Measurements from ENCODE around the gene ADAM12. TPM values are rescaled to one million over a fixed set of nuclear protein-coding genes. Genes with fewer than 3 reads are reported as not detected.

Gene ADAM12
- polyA plus RNA-seq, 1 donor, result 2.2 TPM

DNA sequence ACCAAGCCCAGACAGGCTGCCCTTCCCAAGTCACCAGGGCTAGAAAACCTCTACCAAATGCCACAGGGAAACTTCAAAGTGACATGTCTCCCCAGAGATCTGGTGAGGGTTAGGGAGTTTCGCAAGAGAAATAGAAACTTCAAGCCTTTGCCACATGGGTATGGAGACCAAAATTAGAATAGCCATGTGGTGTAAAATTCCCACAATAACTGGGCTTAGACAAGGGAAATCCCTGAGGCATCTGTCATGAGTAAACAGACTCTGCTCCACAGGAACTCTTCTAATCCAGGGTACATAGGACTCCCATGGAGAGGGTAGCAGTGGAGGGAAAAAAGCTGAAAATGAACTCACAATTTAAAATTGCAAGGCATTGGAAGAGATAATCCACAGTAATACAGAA is 14.3 kb downstream of the ADAM12 start:
- no peak overlapping the region for H3K4me3 ChIP-seq (ENCODE audit: low read length)
- H3K27me3 ChIP-seq (ENCODE audit: control insufficient read depth, insufficient read depth, low read length), result no peaks in the 10 kb centered on the region
- H3K9me3 ChIP-seq (ENCODE audit: control insufficient read depth, low read depth, low read length), result no peaks in the 10 kb centered on the region
- H3K4me1 ChIP-seq (ENCODE audit: control insufficient read depth, insufficient read depth, low read length), result no peaks in the 10 kb centered on the region
- no peak overlapping the region for H3K27ac ChIP-seq (ENCODE audit: low read length)
- no peak for DNase-seq
- no peaks in the 10 kb centered on the region for H3K36me3 ChIP-seq (ENCODE audit: control insufficient read depth, insufficient read depth, low read length)
- no CpG with 5 or more reads among the region's 1 CpG for WGBS (ENCODE audit: insufficient coverage, low lambda C conversion rate)

DNA sequence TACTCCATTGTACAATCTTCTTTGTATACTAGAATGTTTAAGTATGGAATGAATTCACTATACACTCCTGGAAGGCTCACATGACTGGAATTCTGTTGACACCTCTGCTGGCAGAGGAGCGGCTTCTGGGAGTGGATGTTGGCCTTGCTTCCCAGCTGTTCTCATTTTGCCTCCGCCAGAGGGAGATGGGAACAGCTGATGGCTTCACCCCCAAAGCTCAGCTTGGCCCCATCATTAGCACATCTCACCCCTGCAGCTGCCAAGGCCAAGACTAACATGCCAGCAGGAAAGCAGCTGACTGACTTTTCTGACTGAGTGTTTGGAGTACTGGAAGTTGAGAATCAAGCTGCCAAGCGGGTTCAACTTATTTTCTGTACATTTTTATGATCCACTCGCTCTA is 15.1 kb downstream of the ADAM12 start:
- Histone ChIP-seq H3K27me3 (ENCODE audit: control insufficient read depth, insufficient read depth, low read length) (no peaks in the 10 kb centered on the region), H3K4me3 (ENCODE audit: low read length) (no peak overlapping the region), H3K27ac (ENCODE audit: low read length) (no peak overlapping the region), H3K9me3 (ENCODE audit: control insufficient read depth, low read depth, low read length) (no peaks in the 10 kb centered on the region), H3K4me1 (ENCODE audit: control insufficient read depth, insufficient read depth, low read length) (no peaks in the 10 kb centered on the region), H3K36me3 (ENCODE audit: control insufficient read depth, insufficient read depth, low read length) (no peaks in the 10 kb centered on the region)
- 86% methylated on average over 1 of the region's 4 CpGs for WGBS (ENCODE audit: insufficient coverage, low lambda C conversion rate)
- DNase-seq, result no peak

DNA sequence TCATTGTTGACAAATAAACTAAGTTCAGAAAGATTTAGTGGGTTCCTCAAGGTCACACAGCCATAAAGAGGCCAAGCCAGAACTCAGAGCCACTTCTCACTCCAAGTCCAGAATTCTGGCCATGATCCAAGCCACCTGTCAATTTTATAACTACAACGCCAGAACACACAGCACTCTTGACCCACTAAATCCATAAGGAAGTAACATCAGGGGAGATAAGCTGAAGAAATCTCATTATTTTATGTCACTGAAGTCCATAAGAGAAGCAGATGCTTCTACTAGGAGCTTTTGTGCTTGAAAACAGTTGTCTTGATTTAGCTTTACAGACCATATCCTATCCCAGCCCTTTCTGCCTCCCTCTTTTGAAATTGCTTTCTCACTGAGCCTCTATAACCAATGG is 15.9 kb downstream of the ADAM12 start:
- Histone ChIP-seq H3K36me3 (ENCODE audit: control insufficient read depth, insufficient read depth, low read length) (no peaks in the 10 kb centered on the region), H3K9me3 (ENCODE audit: control insufficient read depth, low read depth, low read length) (no peaks in the 10 kb centered on the region), H3K27ac (ENCODE audit: low read length) (no peak overlapping the region), H3K27me3 (ENCODE audit: control insufficient read depth, insufficient read depth, low read length) (no peaks in the 10 kb centered on the region), H3K4me3 (ENCODE audit: low read length) (no peak overlapping the region), H3K4me1 (ENCODE audit: control insufficient read depth, insufficient read depth, low read length) (no peaks in the 10 kb centered on the region)
- no CpG with 5 or more reads among the region's 1 CpG for whole genome bisulfite sequencing (ENCODE audit: insufficient coverage, low lambda C conversion rate)
- no peak for DNase-seq

DNA sequence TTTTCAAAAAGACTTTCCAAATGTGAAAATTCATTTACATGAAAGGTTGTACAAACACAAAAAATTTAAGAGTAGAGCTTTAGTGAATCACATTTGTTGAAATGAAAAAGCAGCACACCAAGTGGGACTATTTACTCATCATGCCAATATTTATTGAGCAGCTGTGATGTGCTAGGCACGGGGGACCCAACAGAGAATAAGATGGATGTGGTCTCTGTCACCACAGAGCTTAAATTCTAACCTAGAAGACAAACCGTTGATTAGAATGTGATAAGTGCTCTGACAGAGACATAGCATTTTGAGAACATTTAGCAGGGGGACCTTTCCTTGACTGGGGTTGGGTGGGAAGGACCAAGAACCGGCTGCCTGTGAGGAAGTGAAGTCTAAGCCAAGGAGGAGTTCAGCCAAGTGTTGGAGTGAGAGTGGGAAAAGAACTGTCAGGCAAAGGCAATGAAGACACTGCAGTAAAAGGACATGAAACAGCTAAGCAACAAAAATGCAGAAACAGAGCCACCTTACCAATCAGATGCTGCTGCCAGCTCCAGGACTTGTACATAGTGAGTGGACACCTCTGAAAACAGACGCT is 19.1 kb downstream of the ADAM12 start:
- Histone ChIP-seq H3K4me1 (ENCODE audit: control insufficient read depth, insufficient read depth, low read length) (no peaks in the 10 kb centered on the region), H3K36me3 (ENCODE audit: control insufficient read depth, insufficient read depth, low read length) (no peaks in the 10 kb centered on the region), H3K27ac (ENCODE audit: low read length) (no peak overlapping the region), H3K4me3 (ENCODE audit: low read length) (no peak overlapping the region), H3K9me3 (ENCODE audit: control insufficient read depth, low read depth, low read length) (no peaks in the 10 kb centered on the region), H3K27me3 (ENCODE audit: control insufficient read depth, insufficient read depth, low read length) (no peaks in the 10 kb centered on the region)
- DNase-seq, result no peak
- WGBS (ENCODE audit: insufficient coverage, low lambda C conversion rate), result no CpG with 5 or more reads among the region's 4 CpGs

DNA sequence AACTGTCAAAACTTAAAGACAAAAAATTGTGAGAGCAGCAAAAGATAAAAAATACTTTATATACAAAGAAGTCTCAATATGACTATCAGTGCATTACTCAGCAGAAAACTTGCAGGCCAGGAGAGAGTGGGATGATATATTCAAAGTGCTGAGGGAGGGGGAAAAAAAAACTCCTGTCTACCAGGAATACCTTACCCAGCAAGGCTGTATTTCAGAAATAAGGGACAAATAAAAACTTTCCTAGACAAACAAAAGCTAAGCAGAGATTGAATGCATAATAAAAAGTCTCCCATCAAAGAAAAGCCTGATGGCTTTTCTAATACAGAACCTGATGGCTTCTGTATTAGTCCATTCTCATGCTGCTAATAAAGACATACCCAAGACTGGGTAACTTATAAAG is 31.1 kb downstream of the ADAM12 start:
- Histone ChIP-seq H3K4me1 (ENCODE audit: control insufficient read depth, insufficient read depth, low read length) (no peaks in the 10 kb centered on the region), H3K27ac (ENCODE audit: low read length) (no peak overlapping the region), H3K36me3 (ENCODE audit: control insufficient read depth, insufficient read depth, low read length) (no peaks in the 10 kb centered on the region), H3K9me3 (ENCODE audit: control insufficient read depth, low read depth, low read length) (no peaks in the 10 kb centered on the region), H3K27me3 (ENCODE audit: control insufficient read depth, insufficient read depth, low read length) (no peaks in the 10 kb centered on the region), H3K4me3 (ENCODE audit: low read length) (no peak overlapping the region)
- DNase-seq, result no peak

DNA sequence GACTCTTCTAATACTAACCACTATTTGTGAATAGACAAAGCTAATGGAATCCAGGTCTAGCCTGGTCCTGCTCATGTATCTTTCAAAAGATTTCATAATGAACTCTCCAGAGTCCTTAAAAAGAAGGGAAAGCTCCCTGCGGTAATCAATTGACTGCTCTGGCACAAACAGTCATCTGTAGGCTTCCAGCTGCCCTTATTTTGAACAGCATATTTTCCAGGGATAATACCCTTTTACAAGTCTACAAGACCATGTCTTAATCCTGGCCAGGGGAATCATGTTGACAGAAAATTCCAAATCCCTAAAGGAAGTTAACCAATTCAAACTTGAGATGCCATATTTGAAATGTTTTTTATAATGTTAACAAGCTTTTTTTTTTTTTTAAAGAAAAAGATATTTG is 34.6 kb downstream of the ADAM12 start:
- no peaks in the 10 kb centered on the region for H3K27me3 ChIP-seq (ENCODE audit: control insufficient read depth, insufficient read depth, low read length)
- no peaks in the 10 kb centered on the region for H3K36me3 ChIP-seq (ENCODE audit: control insufficient read depth, insufficient read depth, low read length)
- no peaks in the 10 kb centered on the region for H3K4me1 ChIP-seq (ENCODE audit: control insufficient read depth, insufficient read depth, low read length)
- no peak overlapping the region for H3K4me3 ChIP-seq (ENCODE audit: low read length)
- no peaks in the 10 kb centered on the region for H3K9me3 ChIP-seq (ENCODE audit: control insufficient read depth, low read depth, low read length)
- no peak for DNase-seq
- WGBS (ENCODE audit: insufficient coverage, low lambda C conversion rate), result no CpG with 5 or more reads among the region's 1 CpG
- no peak overlapping the region for H3K27ac ChIP-seq (ENCODE audit: low read length)

DNA sequence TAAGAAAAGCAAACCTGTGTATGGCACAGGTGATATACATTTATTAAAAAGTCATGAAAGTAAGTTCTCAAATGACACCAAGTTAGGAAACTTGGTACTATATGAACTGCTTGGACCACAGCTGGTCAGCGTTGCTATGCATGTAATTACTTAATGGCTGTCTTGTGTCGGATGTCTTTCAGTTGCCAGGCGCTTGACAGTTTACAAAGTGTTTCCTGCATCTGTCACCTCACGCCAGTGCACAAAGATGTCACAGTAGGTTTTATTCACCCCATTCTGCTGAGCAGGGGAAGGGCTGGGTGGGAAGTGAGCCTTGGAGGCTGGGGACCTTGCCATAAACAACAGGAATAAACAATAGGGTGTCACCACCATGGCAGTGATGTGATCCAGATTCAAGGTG is 35.8 kb downstream of the ADAM12 start:
- no peak for DNase-seq
- H3K9me3 ChIP-seq (ENCODE audit: control insufficient read depth, low read depth, low read length), result no peaks in the 10 kb centered on the region
- no peaks in the 10 kb centered on the region for H3K4me1 ChIP-seq (ENCODE audit: control insufficient read depth, insufficient read depth, low read length)
- H3K36me3 ChIP-seq (ENCODE audit: control insufficient read depth, insufficient read depth, low read length), result no peaks in the 10 kb centered on the region
- H3K4me3 ChIP-seq (ENCODE audit: low read length), result no peak overlapping the region
- H3K27me3 ChIP-seq (ENCODE audit: control insufficient read depth, insufficient read depth, low read length), result no peaks in the 10 kb centered on the region
- 93% methylated on average over 3 of the region's 4 CpGs for WGBS (ENCODE audit: insufficient coverage, low lambda C conversion rate)
- no peak overlapping the region for H3K27ac ChIP-seq (ENCODE audit: low read length)

DNA sequence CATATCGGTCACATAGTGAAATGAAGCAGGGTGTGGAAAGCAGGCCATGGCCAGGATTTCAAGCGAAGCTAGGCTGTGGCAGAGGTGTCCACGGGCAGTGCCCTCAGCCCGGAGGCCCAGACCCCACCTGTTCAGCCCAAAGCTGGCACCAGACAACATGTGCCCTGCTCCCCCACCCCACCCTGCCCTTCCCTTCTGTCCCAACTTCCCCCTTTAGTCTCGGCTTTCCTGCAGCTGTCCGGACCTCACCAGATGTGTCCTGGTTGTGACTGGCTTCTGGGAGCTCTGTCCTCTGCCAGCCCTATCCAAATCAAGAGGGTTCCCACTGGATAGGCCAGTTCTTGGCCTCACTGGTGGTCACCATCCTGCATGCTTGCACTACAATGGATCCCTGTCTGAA is 37.3 kb downstream of the ADAM12 start:
- H3K27ac ChIP-seq (ENCODE audit: low read length), result no peak overlapping the region
- no peaks in the 10 kb centered on the region for H3K4me1 ChIP-seq (ENCODE audit: control insufficient read depth, insufficient read depth, low read length)
- WGBS (ENCODE audit: insufficient coverage, low lambda C conversion rate), result no CpG with 5 or more reads among the region's 6 CpGs
- no peak for DNase-seq
- no peaks in the 10 kb centered on the region for H3K9me3 ChIP-seq (ENCODE audit: control insufficient read depth, low read depth, low read length)
- no peaks in the 10 kb centered on the region for H3K36me3 ChIP-seq (ENCODE audit: control insufficient read depth, insufficient read depth, low read length)
- no peak overlapping the region for H3K4me3 ChIP-seq (ENCODE audit: low read length)
- no peaks in the 10 kb centered on the region for H3K27me3 ChIP-seq (ENCODE audit: control insufficient read depth, insufficient read depth, low read length)

DNA sequence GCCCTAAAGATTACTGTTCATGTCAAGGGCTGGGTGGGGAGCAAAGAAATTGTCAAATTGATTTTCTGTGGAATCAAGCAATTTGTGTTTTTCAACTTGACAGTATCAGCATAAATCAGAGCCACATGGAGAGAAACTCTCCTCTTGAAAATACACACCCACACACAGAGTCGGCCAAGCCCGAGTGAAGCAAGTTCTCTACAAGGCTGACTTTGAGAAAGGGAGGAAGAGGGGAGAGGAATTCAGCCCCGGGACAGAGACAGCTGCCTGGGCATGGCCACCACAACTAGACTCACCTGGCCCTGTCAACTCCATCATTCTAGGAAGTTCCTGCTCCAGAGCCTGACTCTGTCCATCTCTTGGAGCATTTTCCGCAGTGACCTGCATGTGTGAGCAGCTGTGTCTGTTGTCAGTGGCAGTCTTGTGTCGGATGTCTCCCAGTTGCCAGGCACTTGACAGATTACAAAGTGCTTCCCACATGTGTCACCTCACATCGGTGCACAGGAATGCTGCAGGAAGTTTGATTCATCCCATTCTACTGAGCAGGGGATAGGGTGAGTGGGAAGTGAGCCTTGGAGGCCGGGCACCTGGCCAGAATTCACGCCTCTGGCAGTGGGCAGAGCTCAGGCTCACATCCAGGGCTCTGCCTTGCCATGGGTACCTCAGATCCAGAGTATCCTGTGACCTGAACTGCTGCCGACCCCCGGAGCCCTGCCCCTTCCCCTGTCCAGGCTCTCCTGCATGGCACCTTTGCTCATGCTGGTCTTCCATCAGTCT is 37.9 kb downstream of the ADAM12 start:
- no CpG with 5 or more reads among the region's 10 CpGs for WGBS (ENCODE audit: insufficient coverage, low lambda C conversion rate)

DNA sequence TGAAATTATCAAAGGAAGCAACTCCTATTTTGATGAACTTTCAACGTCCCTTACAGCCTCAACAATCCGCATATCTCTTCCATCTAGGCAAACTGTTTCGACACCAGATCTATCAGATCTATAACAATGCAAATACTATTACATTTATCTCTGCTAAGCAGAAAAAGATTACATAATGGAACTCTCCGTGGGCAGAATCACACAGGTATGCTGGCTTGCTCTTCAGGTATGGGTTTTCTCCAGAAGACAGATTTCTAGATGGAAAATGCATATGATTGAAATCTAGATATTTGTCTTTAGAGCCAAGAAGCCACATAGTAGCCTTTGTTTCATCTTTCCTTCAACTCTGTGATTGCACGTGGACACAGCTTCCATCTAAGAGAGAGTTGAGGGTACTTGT is 38.6 kb downstream of the ADAM12 start:
- WGBS (ENCODE audit: insufficient coverage, low lambda C conversion rate), result 30% methylated on average over 2 of the region's 5 CpGs
- DNase-seq, result no peak

More for the DNA sequence above, 37.9 kb downstream of the ADAM12 start:
- H3K36me3 ChIP-seq (ENCODE audit: control insufficient read depth, insufficient read depth, low read length), result no peaks in the 10 kb centered on the region
- H3K4me1 ChIP-seq (ENCODE audit: control insufficient read depth, insufficient read depth, low read length), result no peaks in the 10 kb centered on the region
- no peak overlapping the region for H3K27ac ChIP-seq (ENCODE audit: low read length)
- no peak overlapping the region for H3K4me3 ChIP-seq (ENCODE audit: low read length)
- no peak for DNase-seq
- H3K27me3 ChIP-seq (ENCODE audit: control insufficient read depth, insufficient read depth, low read length), result no peaks in the 10 kb centered on the region
- no peaks in the 10 kb centered on the region for H3K9me3 ChIP-seq (ENCODE audit: control insufficient read depth, low read depth, low read length)

DNA sequence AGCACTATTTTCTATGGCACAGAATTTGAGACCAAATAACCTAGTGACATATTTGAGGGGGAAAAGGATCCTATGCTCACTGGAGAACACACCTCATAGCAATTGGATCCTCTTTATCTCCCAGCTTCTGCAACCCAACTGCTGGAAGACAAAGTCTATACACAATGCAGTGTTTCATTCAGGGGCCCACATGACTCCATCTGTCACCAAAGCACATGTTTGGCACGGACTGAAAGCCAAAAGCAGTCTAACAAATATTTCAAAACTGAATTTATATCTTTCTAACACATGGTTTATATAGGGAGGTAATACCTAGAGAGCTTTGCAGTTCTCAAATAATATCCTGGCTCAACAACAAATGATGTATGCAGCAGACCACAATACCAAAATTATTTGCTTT is 39.2 kb downstream of the ADAM12 start:
- no peak overlapping the region for H3K27ac ChIP-seq (ENCODE audit: low read length)
- H3K4me3 ChIP-seq (ENCODE audit: low read length), result no peak overlapping the region
- DNase-seq, result no peak
- no peaks in the 10 kb centered on the region for H3K4me1 ChIP-seq (ENCODE audit: control insufficient read depth, insufficient read depth, low read length)
- H3K9me3 ChIP-seq (ENCODE audit: control insufficient read depth, low read depth, low read length), result no peaks in the 10 kb centered on the region
- no peaks in the 10 kb centered on the region for H3K27me3 ChIP-seq (ENCODE audit: control insufficient read depth, insufficient read depth, low read length)
- H3K36me3 ChIP-seq (ENCODE audit: control insufficient read depth, insufficient read depth, low read length), result no peaks in the 10 kb centered on the region
- WGBS (ENCODE audit: insufficient coverage, low lambda C conversion rate), result 20% methylated on average over 1 of the region's 1 CpG

More for the DNA sequence above, 38.6 kb downstream of the ADAM12 start:
- H3K36me3 ChIP-seq (ENCODE audit: control insufficient read depth, insufficient read depth, low read length), result no peaks in the 10 kb centered on the region
- no peaks in the 10 kb centered on the region for H3K4me1 ChIP-seq (ENCODE audit: control insufficient read depth, insufficient read depth, low read length)
- no peaks in the 10 kb centered on the region for H3K27me3 ChIP-seq (ENCODE audit: control insufficient read depth, insufficient read depth, low read length)
- no peak overlapping the region for H3K4me3 ChIP-seq (ENCODE audit: low read length)
- H3K27ac ChIP-seq (ENCODE audit: low read length), result no peak overlapping the region
- no peaks in the 10 kb centered on the region for H3K9me3 ChIP-seq (ENCODE audit: control insufficient read depth, low read depth, low read length)
